Measurements from ENCODE around the gene ZNF580. TPM values are rescaled to one million over a fixed set of nuclear protein-coding genes. Genes with fewer than 3 reads are reported as not detected.

ZNF580 gene
- total and polyA plus RNA-seq, 2 of the 13 experiments (the other 11 are each of a cell fraction or from before 2014, with no cell fraction given) = 4.4 to 6.0 TPM

GRCh38 chr19:55683449-55684261, 42.9 kb downstream of the ZNF580 start (continued):
- TF ChIP-seq UBTF (CRISPR knock-in tag; IDR thresholded peaks at IDR 0.05) = no peak; the same call in 1 of the 2 replicates
- TF ChIP-seq ZNF430 (CRISPR knock-in tag; IDR thresholded peaks at IDR 0.05) = no peak
- TF ChIP-seq CSRNP2 (CRISPR knock-in tag; conservative IDR thresholded peaks at IDR 0.05; ENCODE audit: low read depth) = no peak
- TF ChIP-seq ZFYVE20 (CRISPR knock-in tag; IDR thresholded peaks at IDR 0.05; ENCODE audit: borderline replicate concordance, low read depth) = no peak
- TF ChIP-seq PITX1 (CRISPR knock-in tag; IDR thresholded peaks at IDR 0.05) = peak; percentile 67
- no peak for TF ChIP-seq ZNF274 (CRISPR knock-in tag; IDR thresholded peaks at IDR 0.05)
- peak; percentile 50; the same call in 1 of the 2 replicates for TF ChIP-seq MLX (CRISPR knock-in tag; IDR thresholded peaks at IDR 0.05)
- TF ChIP-seq RERE (CRISPR knock-in tag; IDR thresholded peaks at IDR 0.05; ENCODE audit: low read depth) = no peak
- TF ChIP-seq ZNF235 (CRISPR knock-in tag; IDR thresholded peaks at IDR 0.05; ENCODE audit: borderline replicate concordance) = no peak
- peak; percentile 77 for TF ChIP-seq KDM6A (CRISPR knock-in tag; IDR thresholded peaks at IDR 0.05; ENCODE audit: low read depth)
- TF ChIP-seq PHF5A (CRISPR knock-in tag; IDR thresholded peaks at IDR 0.05; ENCODE audit: low read depth, unreplicated experiment) = peak; percentile 18
- TF ChIP-seq ZNF335 (CRISPR knock-in tag; IDR thresholded peaks at IDR 0.05) = peak; percentile 82; the same call in 1 of the 2 replicates
- no peak; the same call in 1 of the 2 replicates for TF ChIP-seq MTA1 (CRISPR knock-in tag; IDR thresholded peaks at IDR 0.05; ENCODE audit: borderline replicate concordance)
- no peak for TF ChIP-seq TBL1XR1 (IDR thresholded peaks at IDR 0.05; ENCODE audit: borderline replicate concordance, low read length, partially characterized antibody)
- peak; percentile 70 for TF ChIP-seq FOXJ3 (CRISPR knock-in tag; IDR thresholded peaks at IDR 0.05; ENCODE audit: borderline replicate concordance)
- no peak for TF ChIP-seq ZNF724P (CRISPR knock-in tag; IDR thresholded peaks at IDR 0.05; ENCODE audit: borderline replicate concordance)
